IPS DF 19.7 (cell line): Measurements from ENCODE around the gene RANBP1.

Experiments used
- DNase-seq: peaks from one replicate; pipeline ENCODE4 v3.0.0-alpha.2; 2013; ENCODE audit warnings: low read depth, low spot score

RANBP1 gene

GRCh38 chr22:20135806-20136602 lies 20.1 kb downstream of the RANBP1 start:
- no peak for DNase-seq

- DNase-seq: no peak
These were observed 20.6 kb downstream of the RANBP1 start for GRCh38 chr22:20136603-20136873.

GRCh38 chr22:20137113-20137512 lies 21.2 kb downstream of the RANBP1 start:
- DNase-seq: no peak

DNA sequence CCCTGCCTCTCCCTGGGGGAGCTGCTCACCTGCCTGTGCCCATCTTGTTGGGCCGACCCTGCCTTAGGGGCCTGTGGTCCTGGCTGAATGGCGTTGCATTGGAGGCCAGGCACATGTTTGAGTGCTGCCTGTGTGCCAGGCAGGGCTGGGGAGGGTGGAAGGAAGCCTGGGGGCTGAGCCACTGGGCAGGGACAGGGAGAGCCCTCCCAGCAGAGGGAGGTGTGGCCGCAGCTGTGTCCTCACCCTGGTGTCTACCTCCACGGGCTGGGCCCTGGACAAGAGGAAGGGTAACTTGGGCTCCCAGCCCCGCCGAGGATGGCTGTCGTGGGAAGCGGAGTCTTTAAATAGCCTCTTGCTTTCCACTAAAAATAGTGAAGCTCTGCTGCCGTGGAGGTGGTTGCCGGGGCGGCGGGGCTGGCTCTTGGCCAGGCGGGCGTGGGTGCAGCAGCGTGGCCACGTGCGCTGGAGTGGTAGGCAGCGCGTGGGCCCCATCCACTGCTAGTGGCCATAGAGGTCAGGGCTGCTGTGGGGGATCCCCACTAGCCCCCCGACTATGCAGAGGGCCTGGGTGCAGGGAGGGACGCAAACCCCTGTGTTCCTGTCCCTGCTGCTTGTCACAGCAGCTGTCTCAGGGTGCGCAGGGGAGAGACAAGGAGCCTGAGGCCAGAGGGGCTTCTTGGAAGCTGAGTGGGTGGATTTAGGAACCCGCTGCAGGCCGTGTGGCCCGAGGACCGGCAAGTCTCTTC lies 21.9 kb downstream of the RANBP1 start:
- DNase-seq: no peak

- no peak for DNase-seq
These were observed 22.5 kb downstream of the RANBP1 start for GRCh38 chr22:20138417-20138738.

DNA sequence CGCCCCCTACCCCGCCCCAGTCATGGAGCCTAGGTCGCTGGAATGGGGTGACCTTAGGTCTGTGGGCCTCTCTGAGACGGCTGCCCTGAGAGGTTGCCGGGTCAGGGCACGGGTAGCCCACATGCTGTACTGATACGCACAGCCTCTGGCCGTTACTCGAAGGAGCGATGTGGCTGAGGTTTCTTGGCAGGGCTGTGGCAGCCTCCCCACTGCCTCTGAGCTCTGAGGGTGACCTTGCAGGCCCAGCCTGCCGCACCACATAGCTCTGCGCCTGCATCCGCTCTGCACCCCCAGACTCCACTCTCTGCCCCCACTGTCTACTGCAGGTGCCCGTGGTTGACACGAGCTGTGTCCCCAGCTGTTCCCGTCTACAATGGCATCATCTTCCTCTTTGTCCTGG lies 23.0 kb downstream of the RANBP1 start:
- DNase-seq: no peak

DNA sequence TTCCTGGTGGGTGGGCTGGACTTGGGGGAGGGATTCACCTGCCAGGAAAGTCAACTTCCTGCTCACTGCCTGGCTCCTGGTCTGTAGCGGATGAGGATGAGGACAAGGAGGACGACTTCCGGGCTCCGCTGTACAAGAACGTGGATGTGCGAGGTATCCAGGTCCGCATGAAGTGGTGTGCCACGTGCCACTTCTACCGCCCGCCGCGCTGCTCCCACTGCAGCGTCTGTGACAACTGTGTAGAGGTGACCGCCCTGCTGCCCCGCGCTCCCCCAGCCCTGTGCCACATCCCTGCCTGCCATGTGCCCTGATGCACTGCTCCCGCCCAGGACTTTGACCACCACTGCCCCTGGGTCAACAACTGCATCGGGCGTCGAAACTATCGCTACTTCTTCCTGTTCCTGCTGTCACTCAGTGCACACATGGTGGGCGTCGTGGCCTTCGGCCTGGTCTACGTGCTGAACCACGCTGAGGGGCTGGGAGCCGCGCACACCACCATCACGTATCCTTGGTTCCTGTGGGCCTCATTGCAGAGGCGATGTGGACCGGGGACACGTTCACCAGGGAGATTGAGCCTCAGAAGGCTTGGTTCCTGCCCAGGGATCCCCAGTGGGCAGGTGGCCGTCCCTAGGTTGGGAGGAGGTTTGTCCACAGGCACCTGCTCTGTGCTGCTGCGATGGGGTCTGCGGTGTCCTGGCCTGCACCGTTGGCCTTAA lies 23.6 kb downstream of the RANBP1 start:
- DNase-seq: no peak

GRCh38 chr22:20140107-20140445 lies 24.2 kb downstream of the RANBP1 start:
- DNase-seq: no peak

DNA sequence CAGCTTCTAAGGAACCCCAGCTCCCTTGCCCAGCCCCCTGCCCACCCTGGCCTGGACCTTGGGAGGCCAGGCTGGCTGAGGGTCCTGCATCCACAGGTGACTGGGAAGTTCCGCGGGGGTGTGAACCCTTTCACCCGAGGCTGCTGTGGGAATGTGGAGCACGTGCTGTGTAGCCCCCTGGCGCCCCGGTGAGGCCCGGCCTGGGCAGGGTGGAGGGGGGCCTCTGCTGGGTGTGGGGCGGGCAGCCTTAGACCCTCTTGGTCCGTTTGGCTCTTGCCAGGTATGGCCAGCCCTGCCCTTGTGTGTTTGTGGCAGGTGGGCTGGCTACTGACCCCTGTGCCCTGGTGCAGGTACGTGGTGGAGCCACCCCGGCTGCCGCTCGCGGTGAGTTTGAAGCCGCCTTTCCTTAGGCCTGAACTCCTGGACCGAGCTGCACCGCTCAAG lies 24.6 kb downstream of the RANBP1 start:
- no peak for DNase-seq

DNA sequence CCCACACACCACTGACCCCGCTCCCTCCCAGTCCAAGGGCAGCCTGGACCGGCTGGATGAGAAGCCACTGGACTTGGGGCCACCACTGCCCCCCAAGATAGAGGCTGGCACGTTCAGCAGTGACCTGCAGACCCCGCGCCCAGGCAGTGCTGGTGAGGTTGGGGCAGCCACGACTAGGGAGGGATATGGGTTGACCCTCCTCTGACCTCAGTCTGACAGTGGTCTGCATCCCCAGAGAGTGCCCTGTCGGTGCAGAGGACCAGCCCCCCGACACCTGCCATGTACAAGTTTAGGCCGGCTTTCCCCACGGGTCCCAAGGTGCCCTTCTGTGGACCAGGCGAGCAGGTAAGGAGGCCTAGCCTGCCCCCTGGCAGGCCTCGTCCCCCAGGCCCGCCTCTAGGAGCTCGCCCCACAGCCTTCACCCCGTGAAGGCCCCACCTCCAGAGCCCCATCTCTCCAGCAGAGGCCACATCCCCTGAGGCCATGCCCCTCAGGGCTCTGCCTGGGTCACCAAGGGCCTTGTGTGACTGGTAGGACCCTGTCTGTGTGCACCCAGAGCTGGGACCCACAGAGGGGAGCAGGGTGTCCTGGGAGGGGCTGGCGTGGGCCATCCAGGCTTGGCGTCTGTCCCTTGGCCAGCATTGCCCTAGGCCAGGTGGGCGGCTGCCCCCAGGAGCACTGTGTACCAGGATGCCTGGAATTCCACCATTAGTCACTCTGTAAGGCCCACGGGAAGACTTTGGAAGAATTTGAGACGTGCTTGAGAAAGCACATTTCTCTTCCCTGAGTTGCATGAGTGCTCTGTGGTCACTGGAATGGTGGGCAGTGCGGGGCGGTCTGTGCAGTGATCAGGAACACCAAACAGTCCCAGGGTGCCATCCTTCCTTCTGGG lies 25.5 kb downstream of the RANBP1 start:
- DNase-seq: no peak

GRCh38 chr22:20142711-20143621 lies 27.1 kb downstream of the RANBP1 start:
- no peak for DNase-seq

- no peak for DNase-seq
These were observed 28.2 kb downstream of the RANBP1 start for GRCh38 chr22:20143883-20144665.

DNA sequence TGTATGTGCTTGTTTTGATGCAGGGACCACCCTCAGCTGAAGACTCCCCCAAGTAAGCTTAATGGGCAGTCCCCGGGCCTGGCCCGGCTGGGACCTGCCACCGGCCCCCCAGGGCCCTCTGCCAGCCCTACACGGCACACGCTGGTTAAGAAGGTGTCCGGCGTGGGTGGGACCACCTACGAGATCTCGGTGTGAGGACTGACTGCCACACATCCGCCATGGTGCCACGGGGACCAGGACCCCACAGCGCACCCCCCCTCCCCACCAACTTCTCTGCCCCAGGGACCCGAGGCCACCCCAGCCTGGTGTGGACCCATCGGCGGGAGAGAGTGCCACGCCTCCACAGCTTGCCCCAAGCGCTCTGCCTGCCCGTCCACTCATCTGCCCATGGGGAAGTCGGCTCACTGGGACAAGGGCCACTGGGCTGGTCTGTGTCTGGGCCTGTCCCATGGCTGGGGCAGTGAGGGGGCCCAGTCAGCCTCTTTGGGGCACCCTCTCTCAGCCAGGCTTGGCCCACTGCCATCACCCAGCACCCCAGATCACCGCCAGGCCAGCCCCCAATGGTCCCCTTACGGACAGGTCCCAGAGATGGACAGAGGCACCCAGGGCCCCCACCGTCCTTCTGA lies 29.4 kb downstream of the RANBP1 start:
- no peak for DNase-seq

- DNase-seq: no peak
These were observed 29.9 kb downstream of the RANBP1 start for GRCh38 chr22:20145832-20146223.

DNA sequence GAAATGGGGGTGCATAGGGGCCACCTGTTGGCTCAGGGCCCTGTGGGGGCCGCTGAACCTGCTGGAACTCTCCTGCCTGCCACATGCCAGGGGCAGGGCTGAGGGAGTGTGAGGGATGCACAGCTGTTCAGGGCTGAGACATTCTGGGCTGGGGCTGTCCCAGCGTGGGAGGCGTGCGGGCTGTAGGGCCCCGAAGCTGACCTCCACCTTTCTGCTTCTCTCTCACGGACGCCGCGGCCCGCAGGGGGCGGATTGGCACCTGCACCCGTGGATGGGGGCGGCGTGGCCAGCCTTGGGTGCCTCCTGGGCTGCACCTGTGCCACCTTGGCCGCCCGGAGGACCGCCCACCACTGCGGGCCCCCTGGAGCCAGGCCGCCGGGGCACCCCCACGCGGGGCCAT lies 30.9 kb downstream of the RANBP1 start:
- no peak for DNase-seq

DNA sequence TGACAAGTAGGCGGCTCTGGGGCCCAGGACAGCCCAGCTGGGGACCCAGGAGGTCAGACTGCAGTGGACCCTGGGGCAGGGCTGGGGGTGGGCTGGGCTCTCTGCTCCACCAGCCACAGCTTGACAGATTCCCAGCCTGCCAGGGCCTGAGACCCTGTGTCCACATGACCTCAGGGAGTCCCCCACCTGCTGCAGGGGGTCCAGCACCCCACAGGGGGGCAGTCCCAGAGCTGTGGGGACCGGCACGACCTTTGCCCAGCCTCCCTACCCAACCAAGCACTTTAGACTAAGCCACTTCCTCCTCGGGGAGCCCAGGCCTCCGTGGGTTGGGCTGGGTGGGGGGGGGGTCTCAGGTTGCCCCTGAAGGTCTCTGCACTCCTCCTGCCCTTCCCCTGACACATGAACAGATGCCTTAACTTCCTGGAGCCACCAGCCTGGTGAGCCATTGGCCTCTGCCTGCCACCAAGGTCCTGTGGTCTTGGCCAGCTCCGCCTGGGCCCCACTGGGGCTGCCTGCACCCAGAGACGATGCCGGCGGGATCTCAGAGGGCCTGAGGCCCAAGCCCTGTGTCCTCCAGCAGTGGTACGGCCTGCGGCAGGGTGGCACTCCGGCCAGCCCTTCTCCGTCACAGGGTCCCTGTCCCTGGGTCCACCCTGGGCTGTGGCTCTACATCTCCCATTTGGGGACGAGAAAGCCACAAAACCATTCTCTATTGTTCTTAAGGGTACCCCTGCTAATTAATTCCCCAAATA lies 31.5 kb downstream of the RANBP1 start:
- DNase-seq: no peak

DNA sequence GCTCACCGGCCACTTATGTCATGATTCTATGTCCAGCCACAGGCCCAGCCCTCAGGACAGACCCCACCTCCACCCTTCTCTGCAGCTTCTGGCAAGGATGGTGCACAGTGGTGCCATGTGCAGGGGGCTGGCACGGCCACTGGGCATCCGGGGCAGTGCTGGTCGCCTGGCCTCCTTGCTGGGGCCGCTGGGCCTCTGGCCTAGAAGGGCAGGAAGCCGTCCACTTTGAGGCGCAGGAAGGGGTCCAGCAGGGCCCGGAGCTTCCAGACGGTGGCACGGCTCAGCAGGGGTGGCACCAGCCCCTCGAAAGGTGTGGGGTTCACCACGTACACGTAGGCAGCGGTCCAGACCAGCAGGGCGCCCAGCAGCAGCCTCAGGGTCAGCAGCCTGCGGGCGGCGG lies 32.5 kb downstream of the RANBP1 start:
- DNase-seq: no peak

- no peak for DNase-seq
These were observed 33.6 kb downstream of the RANBP1 start for GRCh38 chr22:20149257-20150250.
